Measurements from ENCODE around the gene RAD51B. TPM values are rescaled to one million over a fixed set of nuclear protein-coding genes. Genes with fewer than 3 reads are reported as not detected.

The RAD51B gene
- total and polyA plus RNA-seq, 9 of the 15 experiments (the other 6 are each of a cell fraction or from before 2014, with no cell fraction given) = 8.5 to 17.3 (median 11.3) TPM

DNA sequence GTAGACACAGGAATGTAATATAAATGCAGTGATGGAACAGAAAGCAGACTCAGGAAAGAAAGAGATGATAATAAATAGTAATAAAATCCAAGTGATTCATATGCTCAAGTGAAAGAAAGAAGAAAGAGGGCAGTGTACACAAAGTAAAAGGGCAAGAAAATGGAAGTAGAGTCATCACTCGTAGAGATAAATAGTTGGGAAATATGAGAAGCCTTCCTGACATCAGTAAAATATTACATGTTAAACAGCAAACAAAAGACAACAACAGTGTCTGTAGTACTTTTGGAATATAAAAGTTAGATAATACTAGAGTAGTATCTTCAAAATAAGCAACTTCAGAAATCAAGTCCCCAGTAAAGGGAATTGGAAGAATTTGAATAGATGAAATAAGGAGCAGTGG is 412.3 kb downstream of the RAD51B start:
- Histone ChIP-seq H3K9me3 (replicated peaks; ENCODE audit: control insufficient read depth, insufficient read depth, low read depth, low read length) (no peaks in the 10 kb centered on the region), H2AFZ (ENCODE audit: low read depth, low read length) (no peak overlapping the region), H3K4me1 (replicated peaks in 1 of 2; ENCODE audit: control insufficient read depth in 2 of 2, insufficient read depth in 2 of 2, low read length in 2 of 2) (peaks cover 0 to 4% of the 10 kb centered on the region in 2 experiments; a peak in 1 of 5 replicates), H3K36me3 (ENCODE audit: control insufficient read depth, insufficient read depth, low read length) (no peaks in the 10 kb centered on the region), H3K4me2 (ENCODE audit: insufficient read depth, low read length) (no peak overlapping the region), H3K9ac (ENCODE audit: insufficient read depth in 1 of 2, low read depth in 2 of 2, low read length in 2 of 2) (no peak overlapping the region), H3K9me1 (ENCODE audit: control insufficient read depth, insufficient read depth, low read length) (no peaks in the 10 kb centered on the region), H4K20me1 (replicated peaks; ENCODE audit: control insufficient read depth, insufficient read depth, low read length) (no peaks in the 10 kb centered on the region), H3K27ac (ENCODE audit: extremely low read depth, low read depth, low read length) (no peak overlapping the region), H3K79me2 (ENCODE audit: control insufficient read depth, insufficient read depth, low read length) (no peaks in the 10 kb centered on the region), H3K27me3 (ENCODE audit: control insufficient read depth in 2 of 2, insufficient read depth in 2 of 2, low read length in 2 of 2) (no peaks in the 10 kb centered on the region), H3K4me3 (no peak overlapping the region)
- ChIA-PET CTCF (ENCODE audit: low intra/inter-chr PET ratio) (no interaction called here), POLR2A (interaction anchor here (0.6 to 1.9 kb wide), 2 partner anchors 8 to 708 kb away, joined by 3 to 6 read pairs; no protein-coding TSS in a partner anchor)
- intact Hi-C loops (cut with micrococcal nuclease) = no loop called here
- TF ChIP-seq, protein P1, sequence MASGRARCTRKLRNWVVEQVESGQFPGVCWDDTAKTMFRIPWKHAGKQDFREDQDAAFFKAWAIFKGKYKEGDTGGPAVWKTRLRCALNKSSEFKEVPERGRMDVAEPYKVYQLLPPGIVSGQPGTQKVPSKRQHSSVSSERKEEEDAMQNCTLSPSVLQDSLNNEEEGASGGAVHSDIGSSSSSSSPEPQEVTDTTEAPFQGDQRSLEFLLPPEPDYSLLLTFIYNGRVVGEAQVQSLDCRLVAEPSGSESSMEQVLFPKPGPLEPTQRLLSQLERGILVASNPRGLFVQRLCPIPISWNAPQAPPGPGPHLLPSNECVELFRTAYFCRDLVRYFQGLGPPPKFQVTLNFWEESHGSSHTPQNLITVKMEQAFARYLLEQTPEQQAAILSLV (tag; IDR thresholded peaks at IDR 0.05) = no peak
- no peak for TF ChIP-seq ZNF586 (CRISPR knock-in tag; conservative IDR thresholded peaks at IDR 0.05)
- DNase-seq (ENCODE audit: extremely low read depth in 1 of 4, low spot score in 3 of 4) (no peak), FAIRE-seq (no peak), ATAC-seq (no peak)
- BruUV-seq (replicated peaks) = no TSS peak
- 67% methylated on average over 1 of the region's 1 CpG for WGBS (ENCODE audit: insufficient coverage, low coverage, missing lambda C conversion rate)
- in situ Hi-C loops (cut with MboI) = no loop called here

DNA sequence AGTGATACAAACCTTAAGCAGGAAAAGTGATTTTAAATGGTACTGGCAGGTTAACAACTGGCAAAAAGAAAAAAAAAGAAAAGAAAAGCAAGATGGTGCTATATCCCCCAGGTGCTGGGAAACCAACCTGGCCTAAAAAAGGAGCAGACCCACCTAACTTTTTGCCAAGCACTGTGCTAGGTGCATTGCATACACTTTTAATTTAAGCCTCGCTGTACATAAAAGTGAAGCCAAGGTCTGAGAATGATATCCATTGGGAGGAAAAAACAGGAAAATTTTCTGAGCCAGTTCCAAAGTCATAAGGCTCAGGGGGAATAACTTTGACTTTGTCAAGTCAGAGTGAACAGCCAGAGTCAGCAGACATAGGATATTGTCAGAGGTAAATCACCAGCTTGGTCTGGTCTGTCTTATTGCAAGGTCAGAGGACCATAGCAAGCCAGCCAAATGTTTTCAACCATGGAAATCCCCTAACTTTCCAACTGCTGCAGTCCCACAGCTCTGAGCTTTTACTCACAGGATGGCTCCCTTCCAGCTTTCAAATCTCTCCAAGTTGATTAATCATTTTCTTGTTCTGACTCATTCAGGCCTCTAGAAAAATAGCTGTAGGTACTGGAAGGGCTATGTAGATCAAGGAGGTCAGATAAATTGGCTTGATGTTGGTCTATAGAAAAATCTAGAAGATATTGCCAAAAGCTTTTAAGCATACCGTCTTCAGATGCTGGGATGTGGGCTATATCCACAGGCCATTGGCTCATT is 412.9 kb downstream of the RAD51B start:
- Histone ChIP-seq H3K27ac (ENCODE audit: extremely low read depth, low read depth, low read length) (no peak overlapping the region), H3K9ac (ENCODE audit: insufficient read depth in 1 of 2, low read depth in 2 of 2, low read length in 2 of 2) (no peak overlapping the region), H3K79me2 (ENCODE audit: control insufficient read depth, insufficient read depth, low read length) (no peaks in the 10 kb centered on the region), H3K4me2 (ENCODE audit: insufficient read depth, low read length) (no peak overlapping the region), H3K9me3 (replicated peaks; ENCODE audit: control insufficient read depth, insufficient read depth, low read depth, low read length) (no peaks in the 10 kb centered on the region), H3K27me3 (ENCODE audit: control insufficient read depth in 2 of 2, insufficient read depth in 2 of 2, low read length in 2 of 2) (no peaks in the 10 kb centered on the region), H3K4me3 (no peak overlapping the region), H3K36me3 (ENCODE audit: control insufficient read depth, insufficient read depth, low read length) (no peaks in the 10 kb centered on the region), H3K4me1 (replicated peaks in 1 of 2; ENCODE audit: control insufficient read depth in 2 of 2, insufficient read depth in 2 of 2, low read length in 2 of 2) (peaks cover 0 to 4% of the 10 kb centered on the region in 2 experiments; a peak in 1 of 5 replicates), H4K20me1 (replicated peaks; ENCODE audit: control insufficient read depth, insufficient read depth, low read length) (no peaks in the 10 kb centered on the region), H2AFZ (ENCODE audit: low read depth, low read length) (no peak overlapping the region), H3K9me1 (ENCODE audit: control insufficient read depth, insufficient read depth, low read length) (no peaks in the 10 kb centered on the region)
- ChIA-PET CTCF (ENCODE audit: low intra/inter-chr PET ratio) (no interaction called here), POLR2A (interaction anchor here (0.6 to 1.9 kb wide), 3 partner anchors 9 to 707 kb away, joined by 3 to 6 read pairs (median 3); no protein-coding TSS in a partner anchor)
- FAIRE-seq = no peak
- in situ Hi-C loops (cut with MboI) = no loop called here
- intact Hi-C loops (cut with micrococcal nuclease) = no loop called here
- DNase-seq (ENCODE audit: extremely low read depth in 1 of 4, low spot score in 3 of 4) = peak in 1 of 4 experiments; percentile 41
- no TSS peak for BruUV-seq (replicated peaks)
- ATAC-seq = no peak
- 48% methylated on average over 2 of the region's 2 CpGs for WGBS (ENCODE audit: insufficient coverage, low coverage, missing lambda C conversion rate)
- TF ChIP-seq, protein P2, sequence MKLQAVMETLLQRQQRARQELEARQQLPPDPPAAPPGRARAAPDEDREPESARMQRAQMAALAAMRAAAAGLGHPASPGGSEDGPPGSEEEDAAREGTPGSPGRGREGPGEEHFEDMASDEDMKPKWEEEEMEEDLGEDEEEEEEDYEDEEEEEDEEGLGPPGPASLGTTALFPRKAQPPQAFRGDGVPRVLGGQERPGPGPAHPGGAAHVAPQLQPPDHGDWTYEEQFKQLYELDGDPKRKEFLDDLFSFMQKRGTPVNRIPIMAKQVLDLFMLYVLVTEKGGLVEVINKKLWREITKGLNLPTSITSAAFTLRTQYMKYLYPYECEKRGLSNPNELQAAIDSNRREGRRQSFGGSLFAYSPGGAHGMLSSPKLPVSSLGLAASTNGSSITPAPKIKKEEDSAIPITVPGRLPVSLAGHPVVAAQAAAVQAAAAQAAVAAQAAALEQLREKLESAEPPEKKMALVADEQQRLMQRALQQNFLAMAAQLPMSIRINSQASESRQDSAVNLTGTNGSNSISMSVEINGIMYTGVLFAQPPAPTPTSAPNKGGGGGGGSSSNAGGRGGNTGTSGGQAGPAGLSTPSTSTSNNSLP (IDR thresholded peaks at IDR 0.05; ENCODE audit: borderline replicate concordance, low read depth, low read length) = peak; percentile 45; the same call in 1 of the 2 replicates
- TF ChIP-seq, protein P3, sequence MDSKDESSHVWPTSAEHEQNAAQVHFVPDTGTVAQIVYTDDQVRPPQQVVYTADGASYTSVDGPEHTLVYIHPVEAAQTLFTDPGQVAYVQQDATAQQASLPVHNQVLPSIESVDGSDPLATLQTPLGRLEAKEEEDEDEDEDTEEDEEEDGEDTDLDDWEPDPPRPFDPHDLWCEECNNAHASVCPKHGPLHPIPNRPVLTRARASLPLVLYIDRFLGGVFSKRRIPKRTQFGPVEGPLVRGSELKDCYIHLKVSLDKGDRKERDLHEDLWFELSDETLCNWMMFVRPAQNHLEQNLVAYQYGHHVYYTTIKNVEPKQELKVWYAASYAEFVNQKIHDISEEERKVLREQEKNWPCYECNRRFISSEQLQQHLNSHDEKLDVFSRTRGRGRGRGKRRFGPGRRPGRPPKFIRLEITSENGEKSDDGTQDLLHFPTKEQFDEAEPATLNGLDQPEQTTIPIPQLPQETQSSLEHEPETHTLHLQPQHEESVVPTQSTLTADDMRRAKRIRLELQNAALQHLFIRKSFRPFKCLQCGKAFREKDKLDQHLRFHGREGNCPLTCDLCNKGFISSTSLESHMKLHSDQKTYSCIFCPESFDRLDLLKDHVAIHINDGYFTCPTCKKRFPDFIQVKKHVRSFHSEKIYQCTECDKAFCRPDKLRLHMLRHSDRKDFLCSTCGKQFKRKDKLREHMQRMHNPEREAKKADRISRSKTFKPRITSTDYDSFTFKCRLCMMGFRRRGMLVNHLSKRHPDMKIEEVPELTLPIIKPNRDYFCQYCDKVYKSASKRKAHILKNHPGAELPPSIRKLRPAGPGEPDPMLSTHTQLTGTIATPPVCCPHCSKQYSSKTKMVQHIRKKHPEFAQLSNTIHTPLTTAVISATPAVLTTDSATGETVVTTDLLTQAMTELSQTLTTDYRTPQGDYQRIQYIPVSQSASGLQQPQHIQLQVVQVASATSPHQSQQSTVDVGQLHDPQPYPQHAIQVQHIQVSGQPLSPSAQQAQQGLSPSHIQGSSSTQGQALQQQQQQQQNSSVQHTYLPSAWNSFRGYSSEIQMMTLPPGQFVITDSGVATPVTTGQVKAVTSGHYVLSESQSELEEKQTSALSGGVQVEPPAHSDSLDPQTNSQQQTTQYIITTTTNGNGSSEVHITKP (IDR thresholded peaks at IDR 0.05; ENCODE audit: partially characterized antibody) = peak; percentile 71
- TF ChIP-seq NR2C2 (CRISPR knock-in tag; IDR thresholded peaks at IDR 0.05) = no peak
- TF ChIP-seq NR2C2 (tag; IDR thresholded peaks at IDR 0.05) = peak; percentile 54; the same call in 1 of the 2 replicates

Measured in K562 (cell line).